PC-9 (cell line): ENCODE measurements around the gene COASY. TPM values are rescaled to one million over a fixed set of nuclear protein-coding genes. Genes with fewer than 3 reads are reported as not detected.

Experiments
- BruUV-seq: library from RNA; stranded (reverse); fragments of 400-500 nt; replicated peaks from 2 replicates; lab custom pipeline; 2021; lab: Mats Ljungman, UMichigan
- CTCF ChIA-PET: fragments of 300-600 bp; sonication (Branson Sonifier 250); formaldehyde crosslinking; loops from one replicate; lab custom pipeline; 2022; ENCODE audit warnings: antibody characterized with exemption; lab: Charles Lee
- POLR2A ChIA-PET: fragments of 300-600 bp; sonication (Branson Sonifier 250); formaldehyde crosslinking; loops from one replicate; lab custom pipeline; 2022; ENCODE audit warnings: antibody characterized with exemption; ENCODE audit not compliant: unreplicated experiment; lab: Charles Lee
- DNase-seq, 2 experiments: peaks; one replicate each; pipeline versions ENCODE4 v3.0.0 to v3.0.0-alpha.2; 2015 to 2022; ENCODE audit warnings: mixed read lengths in 1 of 2
- H2AFZ ChIP-seq: fragments of 200-600 bp; sonication (generic); 2 replicates; pipeline ENCODE4 v1.8.1; 2017; ENCODE audit warnings: antibody characterized with exemption
- H3F3A ChIP-seq: fragments of 200-600 bp; sonication (generic); 2 replicates; pipeline ENCODE4 v1.8.1; 2017; ENCODE audit warnings: antibody characterized with exemption, mild to moderate bottlenecking, low read depth; ENCODE audit not compliant: insufficient read depth
- H3K27ac ChIP-seq: fragments of 200-600 bp; sonication (generic); 2 replicates; pipeline ENCODE4 v1.6.1; 2016; ENCODE audit warnings: mixed run types
- H3K27me3 ChIP-seq: fragments of 200-600 bp; sonication (generic); 2 replicates; pipeline ENCODE4 v1.6.1; 2016; ENCODE audit warnings: low read depth, mixed run types; ENCODE audit not compliant: insufficient read depth
- H3K36me3 ChIP-seq: fragments of 200-600 bp; sonication (generic); 2 replicates; pipeline ENCODE4 v1.6.1; 2016; ENCODE audit warnings: low read depth, mixed run types
- H3K4me1 ChIP-seq: fragments of 200-600 bp; sonication (generic); replicated peaks from 2 replicates; pipeline ENCODE4 v1.6.1; 2016; ENCODE audit warnings: mixed run types; ENCODE audit not compliant: insufficient read depth
- H3K4me2 ChIP-seq: fragments of 200-600 bp; sonication (generic); 2 replicates; pipeline ENCODE4 v1.6.1; 2017; ENCODE audit warnings: mixed run types
- H3K4me3 ChIP-seq: fragments of 200-600 bp; sonication (generic); 2 replicates; pipeline ENCODE4 v1.6.1; 2016; ENCODE audit warnings: mixed run types
- H3K79me2 ChIP-seq: fragments of 200-600 bp; sonication (generic); 2 replicates; pipeline ENCODE4 v1.6.1; 2017; ENCODE audit warnings: low read depth, mixed run types
- H3K9me2 ChIP-seq: fragments of 200-600 bp; sonication (generic); 2 replicates; pipeline ENCODE4 v1.8.1; 2017; ENCODE audit warnings: mild to moderate bottlenecking; ENCODE audit not compliant: insufficient read depth
- H3K9me3 ChIP-seq: fragments of 200-600 bp; sonication (generic); 2 replicates; pipeline ENCODE4 v1.8.1; 2016; ENCODE audit warnings: low read depth; ENCODE audit not compliant: insufficient read depth
- H4K20me1 ChIP-seq: fragments of 200-600 bp; sonication (generic); 2 replicates; pipeline ENCODE4 v1.8.1; 2017; ENCODE audit not compliant: insufficient read depth
- CTCF ChIP-seq: fragments of 200-600 bp; sonication (generic); conservative IDR thresholded peaks from 2 replicates; pipeline ENCODE4 v1.6.1; 2017; ENCODE audit warnings: mixed run types, antibody characterized with exemption, mild to moderate bottlenecking, moderate library complexity
- EZH2 ChIP-seq: fragments of 200-600 bp; sonication (generic); IDR thresholded peaks from 2 replicates; pipeline ENCODE4 v1.8.0; 2017; ENCODE audit warnings: antibody characterized with exemption, low read depth
- intact Hi-C: fragments of 100-400 bp; cut with micrococcal nuclease; formaldehyde crosslinking; loops from one replicate; pipeline ENCODE4 v1.10.0; 2022; ENCODE audit not compliant: unreplicated experiment
- total RNA-seq: library from RNA; stranded (reverse); gene quantifications from 2 replicates; pipeline ENCODE4 v1.2.3, GENCODE V29; 2021

The COASY gene
- total RNA-seq, 1 experiment from 2014 or later: 152 TPM

DNA sequence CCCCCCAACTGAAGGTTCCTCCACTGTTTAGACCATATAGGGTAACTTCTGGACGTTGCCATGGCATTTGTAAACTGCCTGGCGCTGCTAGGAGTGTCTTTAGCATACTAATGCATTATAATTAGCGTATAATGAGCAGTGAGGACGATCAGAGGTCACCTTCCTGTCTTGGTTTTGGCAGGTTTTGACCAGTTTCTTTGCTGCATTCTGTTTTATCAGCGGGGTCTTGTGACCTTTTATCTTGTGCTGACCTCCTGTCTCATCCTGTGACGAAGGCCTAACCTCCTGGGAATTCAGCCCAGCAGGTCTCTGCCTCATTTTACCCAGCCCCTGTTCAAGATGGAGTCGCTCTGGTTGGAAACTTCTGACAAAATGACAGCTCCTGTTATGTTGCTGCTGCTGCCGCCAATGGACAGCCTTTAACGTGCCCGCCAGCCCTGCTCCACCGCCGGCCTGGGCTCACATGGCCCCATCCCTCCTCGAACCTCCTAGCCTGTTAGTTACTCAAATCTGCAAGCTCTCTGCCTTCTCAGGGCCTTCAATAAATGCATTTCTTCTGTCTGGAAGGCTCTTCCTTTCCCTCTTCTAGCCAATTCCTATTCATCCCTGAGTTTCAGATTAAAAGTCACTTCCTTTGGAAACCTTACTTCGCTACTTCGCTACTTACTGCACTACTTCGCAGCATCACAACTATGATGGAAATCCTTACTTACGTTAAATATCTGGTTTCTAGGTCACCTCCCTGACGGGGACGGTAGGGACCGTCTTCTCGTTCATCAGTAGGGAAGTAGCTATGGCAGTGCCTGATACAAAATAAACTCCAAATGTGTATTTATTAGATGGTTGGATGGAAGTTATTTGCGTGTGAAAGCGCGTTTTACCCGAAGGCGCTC is 26.5 kb upstream of the COASY start:
- TSS peak; percentile 91 for BruUV-seq
- no peaks in the 10 kb centered on the region for H3K9me3 ChIP-seq
- peaks cover 10% of the 10 kb centered on the region for H3K79me2 ChIP-seq
- CTCF ChIA-PET: no interaction called here
- H3K4me2 ChIP-seq: peak overlapping the region; percentile 88
- H3K4me1 ChIP-seq: peaks cover 20% of the 10 kb centered on the region
- intact Hi-C loops: loop anchor here (2.0 kb wide), 1 partner anchor 27 kb away; the partner anchor contains the start of gene COASY
- H3K36me3 ChIP-seq: peaks cover 6% of the 10 kb centered on the region; the same call in 1 of the 2 replicates
- no peaks in the 10 kb centered on the region for H4K20me1 ChIP-seq
- H2AFZ ChIP-seq: peak overlapping the region; percentile 65
- POLR2A ChIA-PET: interaction anchor here (0.7 to 0.8 kb wide), 2 partner anchors 20 to 126 kb away, joined by 3 read pairs; no protein-coding TSS in a partner anchor
- H3K9me2 ChIP-seq: no peaks in the 10 kb centered on the region
- no peak for DNase-seq
- H3F3A ChIP-seq: peaks cover 31% of the 10 kb centered on the region; the same call in 1 of the 2 replicates
- H3K4me3 ChIP-seq: peak overlapping the region; percentile 61
- no peaks in the 10 kb centered on the region for H3K27me3 ChIP-seq
- TF ChIP-seq EZH2 (no peak), CTCF (no peak)
- peak overlapping the region; percentile 36; the same call in 1 of the 2 replicates for H3K27ac ChIP-seq

GRCh38 chr17:42536048-42536371 is 25.9 kb upstream of the COASY start, which contains the start of gene NAGLU:
Gene NAGLU, plus strand, starts transcription at chr17:42536241. Its CDS starts 32 bp downstream, at chr17:42536273.
- Histone ChIP-seq H3K4me1 (peaks cover 23% of the 10 kb centered on the region), H3K4me2 (peak within 1 kb of the TSS; percentile 88), H3K27me3 (no peaks in the 10 kb centered on the region), H3K27ac (peak within 1 kb of the TSS; percentile 36; the same call in 1 of the 2 replicates), H3K9me3 (no peaks in the 10 kb centered on the region), H4K20me1 (no peaks in the 10 kb centered on the region), H3K4me3 (peak within 1 kb of the TSS; percentile 61), H3K9me2 (no peaks in the 10 kb centered on the region), H2AFZ (peak within 1 kb of the TSS; percentile 65), H3K79me2 (peaks cover 10% of the 10 kb centered on the region), H3K36me3 (peaks cover 6% of the 10 kb centered on the region; the same call in 1 of the 2 replicates), H3F3A (peaks cover 30% of the 10 kb centered on the region; the same call in 1 of the 2 replicates)
- intact Hi-C loops: loop anchor here (2.0 kb wide), 1 partner anchor 27 kb away; the partner anchor contains the start of gene COASY
- CTCF ChIA-PET: no interaction called here
- POLR2A ChIA-PET: interaction anchor here (0.7 to 0.8 kb wide), 2 partner anchors 19 to 127 kb away, joined by 3 read pairs; no protein-coding TSS in a partner anchor
- no peak for TF ChIP-seq EZH2
- no TSS peak for BruUV-seq
- peak; percentile 66 to 86 for DNase-seq

- H3K36me3 ChIP-seq: peaks cover 6% of the 10 kb centered on the region; the same call in 1 of the 2 replicates
- H3F3A ChIP-seq: peaks cover 28% of the 10 kb centered on the region
- TSS peak; percentile 27 for BruUV-seq
- peaks cover 25% of the 10 kb centered on the region for H3K4me1 ChIP-seq
- intact Hi-C loops: loop anchor here (2.0 kb wide), 1 partner anchor 26 kb away; the partner anchor contains the start of gene COASY
- no peak overlapping the region for H3K27ac ChIP-seq
- ChIA-PET POLR2A (no interaction called here), CTCF (no interaction called here)
- TF ChIP-seq CTCF (no peak), EZH2 (no peak)
- H3K9me2 ChIP-seq: no peaks in the 10 kb centered on the region
- peak; percentile 52 to 85 for DNase-seq
- H3K4me2 ChIP-seq: peak overlapping the region; percentile 86
- peak overlapping the region; percentile 61 for H3K4me3 ChIP-seq
- H3K79me2 ChIP-seq: peaks cover 10% of the 10 kb centered on the region
- H2AFZ ChIP-seq: peak overlapping the region; percentile 52
- no peaks in the 10 kb centered on the region for H4K20me1 ChIP-seq
- no peaks in the 10 kb centered on the region for H3K9me3 ChIP-seq
- H3K27me3 ChIP-seq: no peaks in the 10 kb centered on the region
These were observed 25.4 kb upstream of the COASY start for GRCh38 chr17:42536372-42537155.
